Measurements from ENCODE around the gene RTN4RL1. TPM values are rescaled to one million over a fixed set of nuclear protein-coding genes. Genes with fewer than 3 reads are reported as not detected.

The RTN4RL1 gene
- total and polyA plus RNA-seq, 9 of the 15 experiments (the other 6 are each of a cell fraction or from before 2014, with no cell fraction given) = 0.04 to 0.06 (median 0.04) TPM; not detected in 5

- in situ Hi-C loops (cut with MboI) (loop anchor here (10.0 kb wide), 1 partner anchor 321 kb away; the partner anchor contains the start of gene TLCD2), intact Hi-C loops (cut with micrococcal nuclease) (no loop called here)
- Histone ChIP-seq H3K79me2 (ENCODE audit: control insufficient read depth, insufficient read depth, low read length) (peaks cover 8% of the 10 kb centered on the region; the same call in 2 of the 3 replicates), H3K9me3 (replicated peaks; ENCODE audit: control insufficient read depth, insufficient read depth, low read depth, low read length) (no peaks in the 10 kb centered on the region), H3K36me3 (ENCODE audit: control insufficient read depth, insufficient read depth, low read length) (peaks cover 30% of the 10 kb centered on the region; the same call in 2 of the 3 replicates), H3K27ac (ENCODE audit: extremely low read depth, low read depth, low read length) (no peak overlapping the region), H3K27me3 (ENCODE audit: control insufficient read depth in 2 of 2, insufficient read depth in 2 of 2, low read length in 2 of 2) (no peaks in the 10 kb centered on the region), H3K4me2 (ENCODE audit: insufficient read depth, low read length) (no peak overlapping the region), H3K4me1 (replicated peaks in 1 of 2; ENCODE audit: control insufficient read depth in 2 of 2, insufficient read depth in 2 of 2, low read length in 2 of 2) (peaks cover 2 to 5% of the 10 kb centered on the region in 2 experiments; a peak in 3 of 5 replicates), H3K9me1 (ENCODE audit: control insufficient read depth, insufficient read depth, low read length) (no peaks in the 10 kb centered on the region), H3K4me3 (no peak overlapping the region), H3K9ac (ENCODE audit: insufficient read depth in 1 of 2, low read depth in 2 of 2, low read length in 2 of 2) (no peak overlapping the region), H4K20me1 (replicated peaks; ENCODE audit: control insufficient read depth, insufficient read depth, low read length) (no peaks in the 10 kb centered on the region), H2AFZ (ENCODE audit: low read depth, low read length) (no peak overlapping the region)
- 86% methylated on average over 11 of the region's 29 CpGs for WGBS (ENCODE audit: insufficient coverage, low coverage, missing lambda C conversion rate)
- CTCF ChIA-PET (ENCODE audit: low intra/inter-chr PET ratio) = no interaction called here
- TF ChIP-seq CHD2 (IDR thresholded peaks at IDR 0.05; ENCODE audit: low read depth, low read length) = no peak
- TF ChIP-seq DPF2 (IDR thresholded peaks at IDR 0.05) = no peak
- peak; percentile 15; the same call in 1 of the 2 replicates for TF ChIP-seq RBFOX2 (IDR thresholded peaks at IDR 0.05; ENCODE audit: low read depth, low read length)
- TF ChIP-seq TEAD2 (tag; IDR thresholded peaks at IDR 0.05) = no peak
- no peak for TF ChIP-seq HDAC2 (IDR thresholded peaks at IDR 0.05)
- no peak for TF ChIP-seq POLR2G (IDR thresholded peaks at IDR 0.05; ENCODE audit: low read depth, low read length)
- TF ChIP-seq SMARCA5 (IDR thresholded peaks at IDR 0.05) = no peak
- TF ChIP-seq RFX1 (IDR thresholded peaks at IDR 0.05) = peak; percentile 52; the same call in 1 of the 2 replicates
- DNase-seq (ENCODE audit: extremely low read depth in 1 of 4, low spot score in 3 of 4) = no peak
- ATAC-seq = no peak
- no TSS peak for BruUV-seq (replicated peaks)
- FAIRE-seq = no peak
- POLR2A ChIA-PET = interaction anchor here (0.5 to 0.6 kb wide), 3 partner anchors 36 to 144 kb away, joined by 3 to 4 read pairs (median 4); no protein-coding TSS in a partner anchor
Measured at GRCh38 chr17:2035541-2036488, 10.7 kb upstream of the RTN4RL1 start.
